D721Med (cell line): Measurements from ENCODE around the gene SLC6A6.

Experiments
- DNase-seq: peaks from one replicate; pipeline ENCODE4 v3.0.0; 2011; ENCODE audit warnings: low spot score; ENCODE audit not compliant: insufficient read length
- FAIRE-seq: peaks from 2 replicates; lab custom pipeline; 2011; peaks lifted over from hg19 to GRCh38; lab: Jason Lieb, UNC
- CTCF ChIP-seq: IDR thresholded peaks from 2 replicates; pipeline ENCODE4 v1.5.1; 2012; ENCODE audit warnings: mild to moderate bottlenecking, control low read depth; ENCODE audit not compliant: insufficient read depth; ENCODE audit errors: missing control alignments

The SLC6A6 gene

GRCh38 chr3:14411166-14411526 lies 8.7 kb downstream of the SLC6A6 start:
- no peak for TF ChIP-seq CTCF
- no peak for DNase-seq
- FAIRE-seq, result no peak

GRCh38 chr3:14411988-14412387 lies 9.6 kb downstream of the SLC6A6 start:
- no peak for FAIRE-seq
- TF ChIP-seq CTCF, result no peak
- no peak for DNase-seq

- DNase-seq, result no peak
- no peak for FAIRE-seq
Observed at GRCh38 chr3:14412831-14413380, 10.5 kb downstream of the SLC6A6 start.

GRCh38 chr3:14413381-14414071 lies 11.1 kb downstream of the SLC6A6 start:
- TF ChIP-seq CTCF, result no peak
- DNase-seq, result no peak
- FAIRE-seq, result no peak

More at GRCh38 chr3:14412831-14413380, 10.5 kb downstream of the SLC6A6 start:
- TF ChIP-seq CTCF, result no peak

GRCh38 chr3:14414846-14415464 lies 12.5 kb downstream of the SLC6A6 start:
- no peak for DNase-seq

GRCh38 chr3:14415501-14415900 lies 13.1 kb downstream of the SLC6A6 start:
- DNase-seq, result no peak
- no peak for TF ChIP-seq CTCF
- no peak for FAIRE-seq

More at GRCh38 chr3:14414846-14415464, 12.5 kb downstream of the SLC6A6 start:
- TF ChIP-seq CTCF, result no peak
- no peak for FAIRE-seq

GRCh38 chr3:14416453-14416852 lies 14.0 kb downstream of the SLC6A6 start:
- FAIRE-seq (no peak), DNase-seq (no peak)
- TF ChIP-seq CTCF, result no peak
